ENCODE measurements around the gene TLL2. TPM values are rescaled to one million over a fixed set of nuclear protein-coding genes. Genes with fewer than 3 reads are reported as not detected.

The TLL2 gene
- total and polyA plus RNA-seq, 7 donors, result 0.22 to 0.64 (median 0.32) TPM

DNA sequence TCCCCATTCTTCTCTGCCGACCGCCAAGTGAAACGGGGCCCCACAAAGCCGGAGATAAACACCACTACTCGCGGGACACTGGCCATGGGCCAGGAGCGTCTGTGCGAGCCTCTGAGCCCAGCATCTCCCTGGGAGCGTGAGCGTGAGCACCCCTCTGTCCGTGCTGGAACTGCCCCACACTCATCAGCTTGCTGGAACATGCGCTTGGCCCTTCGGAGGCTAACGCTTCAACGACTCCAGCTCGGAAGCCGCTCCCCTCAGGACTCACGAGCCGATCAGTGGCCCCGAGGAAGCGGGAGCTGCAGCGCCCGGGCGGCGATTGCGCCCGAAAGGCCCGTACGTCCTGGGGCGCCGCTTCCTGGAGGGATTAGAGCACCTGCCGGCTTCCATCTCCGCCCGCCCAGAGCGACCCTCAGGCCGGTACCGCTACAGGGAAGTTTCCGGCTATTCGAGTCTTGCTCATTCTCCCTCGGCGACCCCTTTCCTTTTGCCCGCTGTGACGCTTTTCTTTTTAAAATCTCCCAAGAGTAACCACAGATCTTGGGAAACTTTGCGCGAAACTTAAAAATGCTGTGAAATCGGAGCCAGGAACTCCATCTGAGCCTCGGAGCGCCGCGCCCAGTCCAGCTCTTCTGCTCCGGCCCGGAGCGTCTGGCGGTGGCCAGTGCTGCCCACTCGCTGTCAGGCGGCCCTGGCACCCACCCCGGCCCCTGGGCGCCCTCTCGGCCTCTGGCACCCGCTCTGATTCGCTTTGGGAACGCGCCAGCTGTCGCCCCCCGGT lies 1.0 kb downstream of the TLL2 start:
- H3K27ac ChIP-seq, result no peak overlapping the region
- ATAC-seq (peak; percentile 38 to 61 (median 50)), DNase-seq (peak; percentile 31 to 63)
- no peaks in the 10 kb centered on the region for H3K27me3 ChIP-seq (ENCODE audit: insufficient read depth in 3 of 3, low read length in 2 of 3)
- H3K36me3 ChIP-seq (ENCODE audit: insufficient read depth in 1 of 2, low read depth in 1 of 2), result peaks cover 0 to under 1% of the 10 kb centered on the region in 2 donors
- no peaks in the 10 kb centered on the region for H3K9me3 ChIP-seq
- intact Hi-C loops (cut with DNase I), result loop anchor here (5.0 kb wide), 3 partner anchors 115 to 135 kb away; no protein-coding TSS in a partner anchor
- TF ChIP-seq, protein P1, sequence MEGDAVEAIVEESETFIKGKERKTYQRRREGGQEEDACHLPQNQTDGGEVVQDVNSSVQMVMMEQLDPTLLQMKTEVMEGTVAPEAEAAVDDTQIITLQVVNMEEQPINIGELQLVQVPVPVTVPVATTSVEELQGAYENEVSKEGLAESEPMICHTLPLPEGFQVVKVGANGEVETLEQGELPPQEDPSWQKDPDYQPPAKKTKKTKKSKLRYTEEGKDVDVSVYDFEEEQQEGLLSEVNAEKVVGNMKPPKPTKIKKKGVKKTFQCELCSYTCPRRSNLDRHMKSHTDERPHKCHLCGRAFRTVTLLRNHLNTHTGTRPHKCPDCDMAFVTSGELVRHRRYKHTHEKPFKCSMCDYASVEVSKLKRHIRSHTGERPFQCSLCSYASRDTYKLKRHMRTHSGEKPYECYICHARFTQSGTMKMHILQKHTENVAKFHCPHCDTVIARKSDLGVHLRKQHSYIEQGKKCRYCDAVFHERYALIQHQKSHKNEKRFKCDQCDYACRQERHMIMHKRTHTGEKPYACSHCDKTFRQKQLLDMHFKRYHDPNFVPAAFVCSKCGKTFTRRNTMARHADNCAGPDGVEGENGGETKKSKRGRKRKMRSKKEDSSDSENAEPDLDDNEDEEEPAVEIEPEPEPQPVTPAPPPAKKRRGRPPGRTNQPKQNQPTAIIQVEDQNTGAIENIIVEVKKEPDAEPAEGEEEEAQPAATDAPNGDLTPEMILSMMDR (IDR thresholded peaks at IDR 0.05), result no peak
- peaks cover 19% of the 10 kb centered on the region for H3K4me1 ChIP-seq
- H3K4me3 ChIP-seq, result peak overlapping the region; percentile 76
- 2 to 4% (median 3%) methylated on average over 61 to 65 of the region's 65 CpGs for WGBS, 3 donors

DNA sequence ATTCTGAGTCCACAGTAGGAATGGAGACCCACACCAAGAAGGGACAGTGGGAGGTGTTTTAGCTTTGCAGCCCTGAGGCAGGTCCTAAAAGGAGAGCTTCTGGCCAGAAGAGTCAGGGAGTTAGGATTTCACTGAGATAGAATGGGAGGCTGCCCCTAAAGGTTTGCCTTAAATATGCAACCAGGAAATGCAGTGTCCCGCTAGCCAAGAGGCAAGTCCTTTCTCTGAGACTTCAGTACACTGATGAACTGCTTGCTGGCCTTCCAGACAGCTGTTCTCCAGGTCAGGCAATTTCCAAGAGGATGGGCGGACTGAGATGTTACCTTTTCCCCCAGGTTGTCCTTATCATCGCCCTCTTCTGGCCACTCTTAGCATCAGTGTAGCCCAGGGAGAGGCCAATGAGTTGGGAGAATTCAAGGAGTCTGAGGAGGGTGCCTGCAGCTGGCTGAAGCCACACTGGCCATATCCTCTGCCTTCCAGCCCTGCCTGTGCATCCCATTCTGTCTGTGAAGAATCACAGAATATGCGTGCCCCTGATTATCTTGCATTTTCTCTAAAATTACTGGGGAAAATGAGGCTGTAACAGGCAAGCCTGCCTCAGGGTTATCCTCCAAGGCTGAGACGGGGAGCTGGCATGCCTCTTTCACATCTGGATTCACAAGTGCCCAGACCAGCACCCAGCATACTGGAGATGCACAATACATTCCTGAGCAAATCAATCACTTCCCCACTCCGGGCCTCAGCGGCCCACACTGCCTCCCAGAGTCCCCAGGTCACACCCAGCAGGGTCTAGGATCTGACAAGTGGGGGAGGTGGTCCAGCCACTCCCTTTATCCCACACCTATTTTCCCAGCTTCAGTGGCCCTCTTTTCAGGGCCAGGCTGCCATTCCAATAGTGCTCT lies 2.4 kb downstream of the TLL2 start:
- TF ChIP-seq, protein P1 (IDR thresholded peaks at IDR 0.05), result peak; percentile 36
- H3K4me1 ChIP-seq, result peaks cover 12% of the 10 kb centered on the region
- no peak for DNase-seq
- no peak for ATAC-seq
- WGBS, 3 donors, result 71 to 76% (median 74%) methylated on average over 7 of the region's 7 CpGs
- no peak overlapping the region for H3K27ac ChIP-seq
- H3K27me3 ChIP-seq (ENCODE audit: insufficient read depth in 3 of 3, low read length in 2 of 3), result no peaks in the 10 kb centered on the region
- H3K36me3 ChIP-seq (ENCODE audit: insufficient read depth in 1 of 2, low read depth in 1 of 2), result no peaks in the 10 kb centered on the region
- intact Hi-C loops (cut with DNase I), result loop anchor here (5.0 kb wide), 3 partner anchors 114 to 134 kb away; no protein-coding TSS in a partner anchor
- H3K9me3 ChIP-seq, result no peaks in the 10 kb centered on the region
- no peak overlapping the region for H3K4me3 ChIP-seq

DNA sequence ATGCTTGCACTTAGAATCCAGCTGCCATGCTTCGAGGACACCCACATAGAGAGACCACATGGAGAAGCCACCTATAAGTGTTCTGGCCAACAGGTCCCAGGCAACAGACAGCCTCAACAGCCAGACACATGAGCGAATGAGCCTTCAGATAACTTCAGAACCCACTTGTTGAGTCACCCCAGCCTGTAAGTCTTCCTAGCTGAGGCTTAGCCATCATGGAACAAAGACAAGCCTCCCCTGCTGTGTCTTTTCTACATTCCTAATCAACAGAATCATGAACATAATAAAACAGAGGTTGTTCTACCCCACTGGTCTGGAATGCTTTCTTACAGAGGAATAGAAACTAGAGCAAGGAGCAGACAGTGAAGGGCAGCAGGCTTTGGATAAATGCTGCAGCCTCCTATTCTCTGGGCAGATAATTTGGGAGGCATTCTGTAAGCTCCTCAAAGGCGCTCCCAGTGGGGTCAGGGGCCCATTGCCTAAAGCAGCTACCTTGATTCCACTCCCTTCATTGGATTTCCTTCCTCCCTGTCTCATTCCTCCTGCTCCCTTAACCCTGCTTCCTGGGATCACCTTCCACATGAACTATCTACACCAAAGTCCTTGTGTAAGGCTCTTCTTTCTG lies 4.6 kb downstream of the TLL2 start:
- no peaks in the 10 kb centered on the region for H3K36me3 ChIP-seq (ENCODE audit: insufficient read depth in 1 of 2, low read depth in 1 of 2)
- 89 to 94% (median 91%) methylated on average over 3 of the region's 3 CpGs for WGBS, 3 donors
- H3K27ac ChIP-seq, result no peak overlapping the region
- intact Hi-C loops (cut with DNase I), result no loop called here
- peaks cover 3% of the 10 kb centered on the region for H3K4me1 ChIP-seq
- no peaks in the 10 kb centered on the region for H3K9me3 ChIP-seq
- TF ChIP-seq, protein P1 (IDR thresholded peaks at IDR 0.05), result no peak
- no peak for ATAC-seq
- H3K4me3 ChIP-seq, result no peak overlapping the region
- no peaks in the 10 kb centered on the region for H3K27me3 ChIP-seq (ENCODE audit: insufficient read depth in 3 of 3, low read length in 2 of 3)
- DNase-seq, result no peak

DNA sequence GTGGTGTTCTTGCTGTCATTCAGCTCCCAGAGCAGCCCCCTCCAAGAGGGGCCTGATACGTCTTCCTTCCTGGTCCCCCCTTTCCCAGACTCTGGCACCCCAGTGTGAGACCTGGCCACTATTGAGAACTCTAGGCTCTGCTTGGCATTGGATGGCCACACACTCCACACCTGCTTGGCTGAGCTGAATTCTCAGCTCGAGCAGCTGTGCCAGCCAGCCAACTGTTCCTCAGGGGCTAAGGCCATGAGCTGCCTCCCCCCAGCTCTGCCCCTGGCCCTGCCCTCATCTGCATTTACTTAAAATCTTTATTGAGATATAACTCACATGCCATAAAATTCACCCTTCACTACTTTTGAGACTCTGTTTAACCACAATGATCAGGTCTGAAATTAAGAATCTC lies 6.7 kb downstream of the TLL2 start:
- no peaks in the 10 kb centered on the region for H3K9me3 ChIP-seq
- no peak overlapping the region for H3K4me3 ChIP-seq
- no peaks in the 10 kb centered on the region for H3K36me3 ChIP-seq (ENCODE audit: insufficient read depth in 1 of 2, low read depth in 1 of 2)
- TF ChIP-seq, protein P1 (IDR thresholded peaks at IDR 0.05), result no peak
- H3K27me3 ChIP-seq (ENCODE audit: insufficient read depth in 3 of 3, low read length in 2 of 3), result no peaks in the 10 kb centered on the region
- intact Hi-C loops (cut with DNase I), result no loop called here
- no peak overlapping the region for H3K27ac ChIP-seq
- ATAC-seq (no peak), DNase-seq (no peak)
- WGBS, 3 donors, result 37 to 64% (median 41%) methylated on average over 2 of the region's 2 CpGs
- no peaks in the 10 kb centered on the region for H3K4me1 ChIP-seq
